OCI-LY7 (cell line): ENCODE measurements around the gene CHMP1A. TPM values are rescaled to one million over a fixed set of nuclear protein-coding genes. Genes with fewer than 3 reads are reported as not detected.
"Not testable (repeated sequence)": the region's sequence is repeated elsewhere in the genome, so short reads cannot be mapped to it uniquely, and the experiment has no call there.

Experiments
- BruUV-seq: library from RNA; stranded (reverse); fragments of 400-500 nt; replicated peaks from 2 replicates; lab custom pipeline; 2021; lab: Mats Ljungman, UMichigan
- CTCF ChIA-PET: fragments of 300-600 bp; sonication (Branson Sonifier 250); formaldehyde crosslinking; loops from one replicate; lab custom pipeline; 2022; ENCODE audit warnings: antibody characterized with exemption; ENCODE audit not compliant: unreplicated experiment; lab: Charles Lee
- POLR2A ChIA-PET: fragments of 300-600 bp; sonication (Branson Sonifier 250); formaldehyde crosslinking; loops from one replicate; lab custom pipeline; 2022; ENCODE audit warnings: antibody characterized with exemption; lab: Charles Lee
- DNase-seq: peaks from one replicate; pipeline ENCODE4 v3.0.0-alpha.2; 2015; ENCODE audit warnings: low spot score
- H2AFZ ChIP-seq: fragments of 200-600 bp; sonication (generic), shearing (Covaris generic); 2 replicates; pipeline ENCODE4 v1.6.1; 2014; ENCODE audit warnings: mild to moderate bottlenecking, antibody characterized with exemption, low read length, moderate library complexity
- H3K27ac ChIP-seq: fragments of 200-600 bp; sonication (generic); 2 replicates; pipeline ENCODE4 v1.5.1; 2014; ENCODE audit warnings: mixed run types, low read depth, mild to moderate bottlenecking, moderate library complexity, low read length, inconsistent platforms; ENCODE audit not compliant: poor library complexity, severe bottlenecking
- H3K36me3 ChIP-seq: fragments of 200-600 bp; sonication (generic); 2 replicates; pipeline ENCODE4 v1.6.1; 2014; ENCODE audit warnings: mild to moderate bottlenecking, antibody characterized with exemption, low read length, moderate library complexity, mixed read lengths; ENCODE audit not compliant: insufficient read depth
- H3K4me1 ChIP-seq: fragments of 200-600 bp; sonication (generic); 2 replicates; pipeline ENCODE4 v1.5.1; 2014; ENCODE audit warnings: mild to moderate bottlenecking, low read length; ENCODE audit not compliant: insufficient read depth, poor library complexity, severe bottlenecking
- H3K4me2 ChIP-seq: fragments of 200-600 bp; sonication (generic); 2 replicates; pipeline ENCODE4 v1.6.1; 2014; ENCODE audit warnings: mild to moderate bottlenecking, low read length
- H3K4me3 ChIP-seq: fragments of 200-600 bp; sonication (generic); 2 replicates; pipeline ENCODE4 v1.5.1; 2014; ENCODE audit warnings: mild to moderate bottlenecking, low read depth, low read length; ENCODE audit not compliant: poor library complexity, severe bottlenecking
- H3K79me2 ChIP-seq: fragments of 200-600 bp; sonication (generic); 2 replicates; pipeline ENCODE4 v1.6.1; 2016; ENCODE audit warnings: low read depth, mild to moderate bottlenecking, low read length, moderate library complexity, mixed read lengths; ENCODE audit not compliant: insufficient read depth
- H3K9me2 ChIP-seq: fragments of 200-600 bp; sonication (generic); 2 replicates; pipeline ENCODE4 v1.6.1; 2016; ENCODE audit warnings: mild to moderate bottlenecking, low read length, mixed read lengths; ENCODE audit not compliant: insufficient read depth
- H3K9me3 ChIP-seq: fragments of 200-600 bp; sonication (generic); 2 replicates; pipeline ENCODE4 v1.6.1; 2014; ENCODE audit warnings: mild to moderate bottlenecking, mixed run types, low read length, mixed read lengths
- H4K20me1 ChIP-seq: fragments of 200-600 bp; sonication (generic); 2 replicates; pipeline ENCODE4 v1.6.1; 2014; ENCODE audit warnings: mild to moderate bottlenecking, antibody characterized with exemption, low read length, moderate library complexity, mixed read lengths; ENCODE audit not compliant: insufficient read depth
- EZH2phosphoT487 ChIP-seq: fragments of 200-600 bp; sonication (generic); IDR thresholded peaks from 2 replicates; pipeline ENCODE4 v1.6.1; 2018; ENCODE audit warnings: low read depth, borderline replicate concordance, mild to moderate bottlenecking, mixed run types, antibody characterized with exemption, low read length, moderate library complexity, mixed read lengths
- intact Hi-C: fragments of 100-400 bp; cut with micrococcal nuclease; formaldehyde crosslinking; loops from one replicate; pipeline ENCODE4 v1.10.0; 2022; ENCODE audit not compliant: unreplicated experiment
- total RNA-seq, 2 experiments: library from RNA; depleted of rRNA in 1 of 2; stranded (reverse); fragments of >200 nt in 1 of 2; shearing (Covaris generic) in 1 of 2; gene quantifications; 2 replicates each; pipeline ENCODE4 v1.2.3, GENCODE V29; 2014 to 2022
- TF ChIP-seq, protein P1 (sequence below): fragments of 200-600 bp; sonication (generic); conservative IDR thresholded peaks from 2 replicates; pipeline ENCODE4 v1.5.1; 2014; ENCODE audit warnings: mild to moderate bottlenecking, antibody characterized with exemption, low read length, moderate library complexity, mixed read lengths

The CHMP1A gene
- total RNA-seq, 2 experiments from 2014 or later: 53.1 to 76.2 TPM

DNA sequence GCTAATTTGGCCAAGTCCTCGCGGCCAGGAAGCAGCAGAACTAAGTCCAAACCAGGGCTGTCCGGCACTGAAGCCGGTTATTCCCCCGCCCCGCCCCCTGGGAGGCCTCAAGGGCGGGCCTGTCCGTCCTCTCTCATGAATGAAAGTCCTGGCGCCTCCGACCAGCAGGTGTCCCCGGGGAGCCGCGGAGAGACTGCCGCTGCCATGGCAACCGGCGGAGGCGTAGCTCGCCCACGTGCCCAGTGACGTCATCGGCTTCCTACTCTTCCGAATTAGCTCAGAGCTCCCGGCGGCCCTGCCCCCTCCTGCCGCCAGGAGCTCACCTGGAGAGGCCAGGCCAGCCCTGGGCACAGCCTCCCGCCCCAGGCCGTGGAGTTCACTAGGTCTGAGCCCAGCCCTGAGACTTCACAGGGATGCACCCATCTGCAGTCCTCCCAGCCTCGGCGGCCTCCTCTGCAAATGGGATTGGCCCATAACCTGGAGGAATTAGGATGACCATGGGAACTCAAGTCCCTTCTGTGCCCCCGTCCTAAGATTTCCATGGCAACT lies 42.7 kb upstream of the CHMP1A start:
- BruUV-seq: no TSS peak
- Histone ChIP-seq H3K4me2 (peak overlapping the region; percentile 88), H3K4me1 (peaks cover 31% of the 10 kb centered on the region), H2AFZ (no peak overlapping the region), H3K4me3 (peak overlapping the region; percentile 74), H3K36me3 (peaks cover 23% of the 10 kb centered on the region; the same call in 1 of the 2 replicates), H3K27ac (peak overlapping the region; percentile 55), H3K79me2 (no peaks in the 10 kb centered on the region), H3K9me2 (no peaks in the 10 kb centered on the region), H4K20me1 (no peaks in the 10 kb centered on the region), H3K9me3 (no peaks in the 10 kb centered on the region)
- TF ChIP-seq EZH2phosphoT487: no peak
- TF ChIP-seq, protein P1, sequence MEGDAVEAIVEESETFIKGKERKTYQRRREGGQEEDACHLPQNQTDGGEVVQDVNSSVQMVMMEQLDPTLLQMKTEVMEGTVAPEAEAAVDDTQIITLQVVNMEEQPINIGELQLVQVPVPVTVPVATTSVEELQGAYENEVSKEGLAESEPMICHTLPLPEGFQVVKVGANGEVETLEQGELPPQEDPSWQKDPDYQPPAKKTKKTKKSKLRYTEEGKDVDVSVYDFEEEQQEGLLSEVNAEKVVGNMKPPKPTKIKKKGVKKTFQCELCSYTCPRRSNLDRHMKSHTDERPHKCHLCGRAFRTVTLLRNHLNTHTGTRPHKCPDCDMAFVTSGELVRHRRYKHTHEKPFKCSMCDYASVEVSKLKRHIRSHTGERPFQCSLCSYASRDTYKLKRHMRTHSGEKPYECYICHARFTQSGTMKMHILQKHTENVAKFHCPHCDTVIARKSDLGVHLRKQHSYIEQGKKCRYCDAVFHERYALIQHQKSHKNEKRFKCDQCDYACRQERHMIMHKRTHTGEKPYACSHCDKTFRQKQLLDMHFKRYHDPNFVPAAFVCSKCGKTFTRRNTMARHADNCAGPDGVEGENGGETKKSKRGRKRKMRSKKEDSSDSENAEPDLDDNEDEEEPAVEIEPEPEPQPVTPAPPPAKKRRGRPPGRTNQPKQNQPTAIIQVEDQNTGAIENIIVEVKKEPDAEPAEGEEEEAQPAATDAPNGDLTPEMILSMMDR: peak; percentile 72
- peak; percentile 99 for DNase-seq
- ChIA-PET CTCF (interaction anchor here (0.6 to 1.0 kb wide), 5 partner anchors 70 to 219 kb away, joined by 3 read pairs; partner anchors contain the start of gene MC1R), POLR2A (interaction anchor here (0.6 to 0.7 kb wide), 2 partner anchors 62 to 160 kb away, joined by 3 to 4 read pairs; no protein-coding TSS in a partner anchor)
- intact Hi-C loops: loop anchor here (1.0 to 10.0 kb wide), 4 partner anchors 21 to 315 kb away; partner anchors contain the start of genes DBNDD1, MC1R and ZNF276

DNA sequence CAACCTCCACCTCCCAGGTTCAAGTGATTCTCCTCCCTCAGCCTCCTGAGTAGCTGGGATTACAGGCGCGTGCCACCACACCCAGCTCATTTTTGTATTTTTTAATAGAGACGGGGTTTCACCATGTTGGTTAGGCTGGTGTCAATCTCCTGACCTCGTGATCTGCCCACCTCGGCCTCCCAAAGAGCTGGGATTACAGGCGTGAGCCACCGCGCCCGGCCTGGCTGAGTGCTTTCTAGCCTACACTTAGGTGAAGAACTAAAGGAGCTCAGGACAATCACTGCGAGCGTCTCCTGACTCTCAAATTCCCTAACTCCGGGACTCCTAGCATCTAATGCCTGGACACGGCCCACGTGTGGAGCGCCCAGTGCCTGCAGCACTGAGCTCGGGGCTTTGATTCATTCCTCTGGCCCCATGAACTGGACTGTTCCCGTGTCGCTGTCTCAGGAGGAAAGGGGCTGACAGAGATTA lies 42.2 kb upstream of the CHMP1A start:
- peaks cover 27% of the 10 kb centered on the region; the same call in 1 of the 2 replicates for H3K36me3 ChIP-seq
- not testable (repeated sequence) for H3K79me2 ChIP-seq, H3K4me3 ChIP-seq, H3K9me2 ChIP-seq, H3K9me3 ChIP-seq, H3K27ac ChIP-seq, BruUV-seq, H2AFZ ChIP-seq, DNase-seq, H4K20me1 ChIP-seq
- intact Hi-C loops: loop anchor here (1.0 to 10.0 kb wide), 4 partner anchors 22 to 315 kb away; partner anchors contain the start of genes DBNDD1, MC1R and ZNF276
- ChIA-PET CTCF (interaction anchor here (0.6 kb wide), 1 partner anchor 97 kb away, joined by 3 read pairs; no protein-coding TSS in a partner anchor), POLR2A (interaction anchor here (0.6 to 0.7 kb wide), 3 partner anchors 63 to 207 kb away, joined by 3 to 4 read pairs (median 3); no protein-coding TSS in a partner anchor)
- peaks cover 31% of the 10 kb centered on the region for H3K4me1 ChIP-seq
- H3K4me2 ChIP-seq: peak overlapping the region; percentile 88; the same call in 1 of the 2 replicates

DNA sequence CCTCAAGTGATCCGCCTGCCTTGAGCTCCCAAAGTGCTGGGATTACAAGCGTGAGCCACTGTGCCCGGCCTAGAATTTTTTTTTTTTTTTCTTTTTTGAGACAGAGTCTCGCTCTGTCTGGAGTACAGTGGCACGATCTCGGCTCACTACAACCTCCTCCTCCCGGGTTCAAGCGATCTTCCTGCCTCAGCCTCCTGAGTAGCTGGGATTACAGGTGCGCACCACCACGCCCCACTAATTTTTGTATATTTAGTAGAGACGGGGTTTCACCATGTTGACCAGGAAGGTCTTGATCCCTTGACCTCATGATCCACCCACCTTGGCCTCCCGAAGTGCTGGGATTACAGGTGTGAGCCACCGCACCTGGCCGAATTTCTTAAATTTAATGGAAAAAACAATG lies 41.2 kb upstream of the CHMP1A start:
- CTCF ChIA-PET: not testable (repeated sequence)
- POLR2A ChIA-PET: interaction anchor here (0.6 to 0.7 kb wide), 2 partner anchors 9 to 174 kb away, joined by 3 to 4 read pairs; partner anchors contain the start of gene TCF25

More for the DNA sequence above, 41.2 kb upstream of the CHMP1A start:
- H3K27ac ChIP-seq, intact Hi-C loops, H4K20me1 ChIP-seq, DNase-seq, H3K4me2 ChIP-seq, H3K9me3 ChIP-seq, H3K4me3 ChIP-seq, H3K9me2 ChIP-seq, H3K79me2 ChIP-seq, BruUV-seq, H2AFZ ChIP-seq: not testable (repeated sequence)
- Histone ChIP-seq H3K36me3 (peaks cover 35% of the 10 kb centered on the region; the same call in 1 of the 2 replicates), H3K4me1 (peaks cover 31% of the 10 kb centered on the region)
